Measurements from ENCODE around the gene AHCY. TPM values are rescaled to one million over a fixed set of nuclear protein-coding genes. Genes with fewer than 3 reads are reported as not detected.
"Not testable (repeated sequence)": the region's sequence is repeated elsewhere in the genome, so short reads cannot be mapped to it uniquely, and the experiment has no call there.

The AHCY gene
- total and polyA plus RNA-seq, 2 of the 4 experiments (the other 2 are of a cell fraction), result 138 to 210 TPM

- CTCF ChIA-PET, result no interaction called here
- Histone ChIP-seq H4K5ac (ENCODE audit: low read depth, low read length) (no peak overlapping the region), H2BK15ac (ENCODE audit: low read depth, low read length) (no peak overlapping the region), H2AK5ac (ENCODE audit: low read depth, low read length) (no peak overlapping the region), H2AFZ (replicated peaks; ENCODE audit: low read length, poor library complexity) (no peak overlapping the region), H3K14ac (replicated peaks; ENCODE audit: low read depth, low read length) (no peak overlapping the region), H4K20me1 (ENCODE audit: insufficient read depth, low read length) (no peaks in the 10 kb centered on the region), H3K9me1 (ENCODE audit: insufficient read depth, low read length) (peaks cover 8% of the 10 kb centered on the region; the same call in 1 of the 2 replicates), H2BK120ac (ENCODE audit: low read depth, low read length) (no peak overlapping the region), H2BK20ac (ENCODE audit: low read depth, low read length) (no peak overlapping the region), H3K9me3 (ENCODE audit: control insufficient read depth, insufficient read depth, low read length) (no peaks in the 10 kb centered on the region), H3K56ac (ENCODE audit: extremely low read depth, insufficient read depth, low read length) (no peak overlapping the region), H3K27ac (ENCODE audit: insufficient read depth, low read length) (no peak overlapping the region), H3K4me3 (ENCODE audit: insufficient read depth, low read depth, low read length) (no peak overlapping the region), H3K9ac (ENCODE audit: low read depth, low read length) (no peak overlapping the region), H3K23ac (ENCODE audit: low read depth, low read length) (no peak overlapping the region), H3K79me1 (ENCODE audit: low read depth in 1 of 2, low read length in 2 of 2) (no peaks in the 10 kb centered on the region), H3K36me3 (ENCODE audit: control insufficient read depth, insufficient read depth, low read length) (no peaks in the 10 kb centered on the region), H3K4me2 (ENCODE audit: low read depth, low read length) (no peak overlapping the region), H3K27me3 (ENCODE audit: control insufficient read depth, insufficient read depth, low read length) (no peaks in the 10 kb centered on the region), H4K91ac (ENCODE audit: insufficient read depth, low read depth, low read length) (no peak overlapping the region), H2BK5ac (ENCODE audit: low read depth, low read length, poor library complexity, severe bottlenecking) (no peak overlapping the region), H4K8ac (ENCODE audit: low read depth in 2 of 2, low read length in 2 of 2) (no peak overlapping the region), H3K4ac (ENCODE audit: low read depth, low read length) (no peak overlapping the region), H3K4me1 (ENCODE audit: control insufficient read depth, insufficient read depth, low read length) (peaks cover 14% of the 10 kb centered on the region), H3K18ac (ENCODE audit: low read depth, low read length) (no peak overlapping the region), H2AK9ac (replicated peaks; ENCODE audit: low read depth, low read length, poor library complexity) (no peak overlapping the region)
- dilution Hi-C loops (cut with HindIII; ENCODE audit: low sequenced_read_pairs, unreplicated experiment), result no loop called here
- TF ChIP-seq RCOR1 (IDR thresholded peaks at IDR 0.05; ENCODE audit: insufficient replicate concordance, low read length) (no peak), USF2 (IDR thresholded peaks at IDR 0.05; ENCODE audit: low read depth, low read length) (no peak), FOS (IDR thresholded peaks at IDR 0.05; ENCODE audit: low read depth, low read length) (no peak), CHD1 (IDR thresholded peaks at IDR 0.05; ENCODE audit: low read depth, low read length) (no peak), RFX5 (IDR thresholded peaks at IDR 0.05; ENCODE audit: low read depth, low read length) (no peak), NFE2L2 (IDR thresholded peaks at IDR 0.05; ENCODE audit: low read depth, low read length) (no peak), POLR2A (IDR thresholded peaks at IDR 0.05; ENCODE audit: low read depth, low read length) (no peak), RAD21 (IDR thresholded peaks at IDR 0.05; ENCODE audit: low read length) (no peak)
- DNase-seq (no peak), ATAC-seq (ENCODE audit: low read depth) (no peak)
- WGBS, 2 experiments (ENCODE audit: extremely low coverage in 2 of 2, insufficient read length in 1 of 2), result no CpG with 5 or more reads among the region's 5 CpGs
- POLR2A ChIA-PET (ENCODE audit: unreplicated experiment), result no interaction called here
- in situ Hi-C loops (cut with MboI; ENCODE audit: low sequenced_read_pairs), result no loop called here
- intact Hi-C loops (cut with micrococcal nuclease), result no loop called here
- BruUV-seq (replicated peaks), result no TSS peak
Observed at GRCh38 chr20:34264141-34264540, 39.0 kb downstream of the AHCY start.

GRCh38 chr20:34263468-34263867 lies 39.7 kb downstream of the AHCY start:
- H2AK5ac ChIP-seq (ENCODE audit: low read depth, low read length); H3K9me3 ChIP-seq (ENCODE audit: control insufficient read depth, insufficient read depth, low read length); intact Hi-C loops (cut with micrococcal nuclease); ATAC-seq (ENCODE audit: low read depth); H2BK20ac ChIP-seq (ENCODE audit: low read depth, low read length); H3K23ac ChIP-seq (ENCODE audit: low read depth, low read length); POLR2A ChIA-PET (ENCODE audit: unreplicated experiment); H3K4ac ChIP-seq (ENCODE audit: low read depth, low read length); H4K5ac ChIP-seq (ENCODE audit: low read depth, low read length); H3K27me3 ChIP-seq (ENCODE audit: control insufficient read depth, insufficient read depth, low read length); H2AK9ac ChIP-seq (replicated peaks; ENCODE audit: low read depth, low read length, poor library complexity); dilution Hi-C loops (cut with HindIII; ENCODE audit: low sequenced_read_pairs, unreplicated experiment); CTCF ChIA-PET; BruUV-seq (replicated peaks); H3K27ac ChIP-seq (ENCODE audit: insufficient read depth, low read length); H2BK15ac ChIP-seq (ENCODE audit: low read depth, low read length); H4K91ac ChIP-seq (ENCODE audit: insufficient read depth, low read depth, low read length); H2BK120ac ChIP-seq (ENCODE audit: low read depth, low read length); H2AFZ ChIP-seq (replicated peaks; ENCODE audit: low read length, poor library complexity); H4K8ac ChIP-seq (ENCODE audit: low read depth in 2 of 2, low read length in 2 of 2); DNase-seq; H2BK5ac ChIP-seq (ENCODE audit: low read depth, low read length, poor library complexity, severe bottlenecking); H3K9ac ChIP-seq (ENCODE audit: low read depth, low read length); H3K18ac ChIP-seq (ENCODE audit: low read depth, low read length); in situ Hi-C loops (cut with MboI; ENCODE audit: low sequenced_read_pairs); H3K4me2 ChIP-seq (ENCODE audit: low read depth, low read length); H3K56ac ChIP-seq (ENCODE audit: extremely low read depth, insufficient read depth, low read length); H4K20me1 ChIP-seq (ENCODE audit: insufficient read depth, low read length); H3K4me3 ChIP-seq (ENCODE audit: insufficient read depth, low read depth, low read length); H3K79me1 ChIP-seq (ENCODE audit: low read depth in 1 of 2, low read length in 2 of 2); H3K14ac ChIP-seq (replicated peaks; ENCODE audit: low read depth, low read length); H3K36me3 ChIP-seq (ENCODE audit: control insufficient read depth, insufficient read depth, low read length); H3K9me1 ChIP-seq (ENCODE audit: insufficient read depth, low read length): not testable (repeated sequence)
- H3K4me1 ChIP-seq (ENCODE audit: control insufficient read depth, insufficient read depth, low read length), result peaks cover 14% of the 10 kb centered on the region
- WGBS, 2 experiments (ENCODE audit: extremely low coverage in 2 of 2, insufficient read length in 1 of 2), result 96% methylated on average over 6 of the region's 8 CpGs; no CpG with 5 or more reads in 1 of the 2 experiments

Data from IMR-90 (cell line).